Natural killer cell (primary cell): Measurements from ENCODE around the gene FNDC10. TPM values are rescaled to one million over a fixed set of nuclear protein-coding genes. Genes with fewer than 3 reads are reported as not detected.

Experiments
- ATAC-seq, 3 donors: fragments of 150-1000 bp in 2 of 3; fragments of 200-7000 bp in 1 of 3; cut with Tn5 transposase; 1 replicate in 1 of 3; 2 replicates in 2 of 3; pipeline ENCODE4 v1.10.0; 2021; ENCODE audit warnings: mild to moderate bottlenecking in 2 of 3, moderate library complexity in 2 of 3
- DNase-seq, 2 donors: peaks; one replicate each; pipeline versions ENCODE4 v3.0.0 to v3.0.0-alpha.2; 2013 to 2021; ENCODE audit warnings: mixed read lengths in 1 of 2
- H3K27ac ChIP-seq: one replicate; pipeline ENCODE4 v1.5.1; 2013; ENCODE audit warnings: mild to moderate bottlenecking, low read length
- H3K27me3 ChIP-seq: one replicate; pipeline ENCODE4 v1.6.1; 2013; ENCODE audit warnings: low read length; ENCODE audit not compliant: control insufficient read depth, insufficient read depth
- H3K36me3 ChIP-seq: one replicate; pipeline ENCODE4 v1.6.1; 2013; ENCODE audit warnings: low read length; ENCODE audit not compliant: control insufficient read depth, insufficient read depth
- H3K4me1 ChIP-seq: one replicate; pipeline ENCODE4 v1.6.1; 2013; ENCODE audit warnings: low read length; ENCODE audit not compliant: control insufficient read depth, insufficient read depth
- H3K4me3 ChIP-seq: one replicate; pipeline ENCODE4 v1.5.1; 2013; ENCODE audit warnings: low read length
- H3K9me3 ChIP-seq: one replicate; pipeline ENCODE4 v1.6.1; 2013; ENCODE audit warnings: low read length; ENCODE audit not compliant: control insufficient read depth, insufficient read depth
- H3K27ac Mint-ChIP-seq, 2 donors: one replicate each; pipeline ENCODE4 v1.8.0; 2022; ENCODE audit warnings: mild to moderate bottlenecking in 2 of 2, mixed read lengths in 2 of 2, moderate library complexity in 1 of 2
- H3K27me3 Mint-ChIP-seq, 2 donors: one replicate each; pipeline ENCODE4 v1.8.0; 2022; ENCODE audit warnings: low read depth in 2 of 2, mixed read lengths in 2 of 2
- H3K36me3 Mint-ChIP-seq: one replicate; pipeline ENCODE4 v1.8.0; 2022; ENCODE audit warnings: mixed read lengths
- H3K4me1 Mint-ChIP-seq, 2 donors: one replicate each; pipeline ENCODE4 v1.8.0; 2022; ENCODE audit warnings: mixed read lengths in 2 of 2
- H3K4me3 Mint-ChIP-seq: one replicate; pipeline ENCODE4 v1.8.0; 2022; ENCODE audit warnings: mild to moderate bottlenecking, moderate library complexity, mixed read lengths
- H3K9me3 Mint-ChIP-seq, 2 donors: one replicate each; pipeline ENCODE4 v1.8.0; 2022; ENCODE audit warnings: mixed read lengths in 2 of 2
- CTCF ChIP-seq: fragments of 200-600 bp; IDR thresholded peaks from one replicate; pipeline ENCODE4 v1.8.0; 2022; ENCODE audit warnings: antibody characterized with exemption
- WGBS: methylation state at CpG from one replicate; pipeline ENCODE4 v1.1.7; 2013; ENCODE audit warnings: missing lambda C conversion rate; ENCODE audit not compliant: insufficient coverage; 5-methylcytosine and 5-hydroxymethylcytosine counted together
- intact Hi-C: fragments of 100-400 bp; cut with micrococcal nuclease; formaldehyde crosslinking; loops from one replicate; pipeline ENCODE4 v1.14.2; 2022
- total RNA-seq, 4 donors: library from RNA; stranded (reverse); fragments of 120-200 nt in 1 of 4; gene quantifications; one replicate each; pipeline versions ENCODE4 v1.2.3 to v1.2.4, GENCODE V29; 2013 to 2022

FNDC10 gene
- total RNA-seq, 3 donors from 2014 or later (not counting 1 experiment from before 2014, with no cell fraction given) = 2.8 to 3.2 (median 3.0) TPM

DNA sequence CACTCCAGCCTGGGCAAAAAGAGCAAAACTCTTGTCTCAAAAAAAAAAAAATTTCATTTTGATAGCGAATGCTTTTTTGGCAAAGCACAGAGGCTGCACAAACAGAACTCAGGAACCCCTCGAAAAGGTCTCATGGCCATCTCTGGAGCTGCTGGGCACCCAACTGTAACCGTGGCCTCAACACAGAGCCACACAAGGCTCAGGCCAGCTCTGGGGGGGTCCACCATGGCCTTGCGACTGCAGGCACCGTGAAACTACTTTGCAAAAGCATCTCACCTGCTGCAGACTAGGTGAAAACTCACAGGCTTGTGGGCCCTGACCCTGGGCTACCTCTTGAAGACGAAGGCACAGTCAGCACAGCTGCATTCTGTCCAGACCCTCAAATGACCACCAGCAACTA lies 43.4 kb downstream of the FNDC10 start:
- no peaks in the 10 kb centered on the region for H3K27me3 Mint-ChIP-seq
- ATAC-seq (no peak), DNase-seq (no peak)
- intact Hi-C loops = no loop called here
- whole genome bisulfite sequencing = 98% methylated on average over 6 of the region's 6 CpGs
- Histone ChIP-seq H3K27me3 (no peaks in the 10 kb centered on the region), H3K4me1 (peaks cover 6% of the 10 kb centered on the region), H3K27ac (no peak overlapping the region), H3K4me3 (no peak overlapping the region), H3K36me3 (peaks cover 10% of the 10 kb centered on the region), H3K9me3 (no peaks in the 10 kb centered on the region)
- H3K4me1 Mint-ChIP-seq = peaks cover 5 to 14% of the 10 kb centered on the region in 2 donors
- no peak for TF ChIP-seq CTCF
- H3K27ac Mint-ChIP-seq = no peak overlapping the region
- H3K9me3 Mint-ChIP-seq = no peaks in the 10 kb centered on the region
- H3K4me3 Mint-ChIP-seq = no peak overlapping the region
- no peaks in the 10 kb centered on the region for H3K36me3 Mint-ChIP-seq

DNA sequence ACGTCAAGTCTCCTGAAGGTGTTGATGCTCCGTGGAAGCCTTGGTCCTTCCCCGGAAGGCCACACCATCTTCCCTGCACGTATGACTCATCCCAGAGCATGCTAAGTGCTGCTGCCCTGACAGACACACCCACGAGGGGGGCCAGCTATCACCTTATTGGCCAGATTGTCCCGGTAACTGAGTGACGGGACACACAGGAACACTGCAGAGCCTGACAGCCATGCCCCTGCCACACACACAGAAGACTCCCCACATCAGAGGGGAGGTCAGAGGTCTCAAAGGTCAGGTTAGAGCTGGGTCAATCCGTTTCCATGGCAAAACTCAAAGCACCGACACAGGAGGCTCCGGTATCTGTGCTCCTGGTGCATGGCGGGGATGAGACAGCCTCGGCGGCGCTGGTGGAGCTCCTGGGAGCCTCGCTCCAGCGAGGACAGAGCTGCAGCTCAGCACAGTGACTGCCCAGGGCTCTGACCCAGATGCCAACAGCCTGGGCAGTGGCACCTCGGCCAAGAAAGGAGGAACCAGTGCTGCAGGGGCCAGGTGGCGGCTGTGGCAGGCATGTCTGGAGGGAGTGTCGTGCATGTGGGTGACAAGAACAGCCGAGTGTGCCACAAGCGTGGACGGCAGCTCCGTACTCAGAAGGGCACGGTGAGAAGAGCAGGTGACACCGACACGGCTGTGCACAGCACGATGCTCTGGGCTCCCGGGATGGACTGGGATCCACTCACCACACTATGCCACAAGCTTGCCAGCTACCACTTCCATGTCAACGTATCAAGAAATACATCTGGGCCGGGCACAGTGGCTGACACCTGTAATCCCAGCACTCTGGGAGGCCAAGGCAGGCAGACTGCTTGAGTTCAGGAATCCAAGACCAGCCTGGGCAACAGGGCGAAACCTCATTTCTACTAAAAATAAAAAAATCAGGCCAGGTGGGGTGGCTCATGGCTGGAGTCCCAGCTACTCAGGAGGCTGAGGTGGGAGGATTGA lies 44.7 kb downstream of the FNDC10 start:
- WGBS = 95% methylated on average over 30 of the region's 31 CpGs
- TF ChIP-seq CTCF = no peak
- H3K36me3 Mint-ChIP-seq = no peaks in the 10 kb centered on the region
- peak overlapping the region; percentile 56 to 79 for H3K27ac Mint-ChIP-seq
- Histone ChIP-seq H3K9me3 (no peaks in the 10 kb centered on the region), H3K27ac (no peak overlapping the region), H3K27me3 (no peaks in the 10 kb centered on the region), H3K4me1 (peaks cover 6% of the 10 kb centered on the region), H3K36me3 (peaks cover 4% of the 10 kb centered on the region), H3K4me3 (no peak overlapping the region)
- DNase-seq (no peak), ATAC-seq (no peak)
- H3K4me1 Mint-ChIP-seq = peaks cover 5 to 14% of the 10 kb centered on the region in 2 donors
- H3K4me3 Mint-ChIP-seq = no peak overlapping the region
- no peaks in the 10 kb centered on the region for H3K27me3 Mint-ChIP-seq
- H3K9me3 Mint-ChIP-seq = no peaks in the 10 kb centered on the region
- intact Hi-C loops = no loop called here

DNA sequence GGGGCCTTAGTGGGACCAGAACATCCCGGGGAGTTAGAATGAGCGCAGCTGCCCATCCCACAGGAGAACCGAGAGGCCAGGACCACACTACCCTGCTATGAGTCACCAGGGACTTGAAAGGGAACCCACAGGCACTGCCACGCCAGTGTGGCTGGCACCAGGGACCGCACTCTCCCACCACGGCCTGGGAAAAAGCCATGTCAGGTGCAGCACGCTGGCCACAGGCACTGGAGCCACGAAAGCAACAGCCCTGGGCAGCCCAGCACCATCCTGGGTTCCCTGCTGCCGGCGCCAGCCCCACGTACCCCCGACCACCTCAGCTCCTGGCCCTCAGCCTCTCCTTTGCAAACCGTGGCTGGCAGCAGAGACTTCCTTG lies 45.4 kb downstream of the FNDC10 start:
- Mint-ChIP-seq H3K9me3 (no peaks in the 10 kb centered on the region), H3K27ac (peak overlapping the region in 1 of 2 donors; percentile 79), H3K4me3 (no peak overlapping the region), H3K4me1 (peaks cover 5 to 14% of the 10 kb centered on the region in 2 donors), H3K36me3 (no peaks in the 10 kb centered on the region), H3K27me3 (no peaks in the 10 kb centered on the region)
- 84% methylated on average over 13 of the region's 13 CpGs for WGBS
- H3K4me1 ChIP-seq = peaks cover 6% of the 10 kb centered on the region
- H3K9me3 ChIP-seq = no peaks in the 10 kb centered on the region
- intact Hi-C loops = no loop called here
- no peak overlapping the region for H3K4me3 ChIP-seq
- no peak for DNase-seq
- no peaks in the 10 kb centered on the region for H3K36me3 ChIP-seq
- no peak for TF ChIP-seq CTCF
- no peaks in the 10 kb centered on the region for H3K27me3 ChIP-seq
- ATAC-seq = no peak
- H3K27ac ChIP-seq = no peak overlapping the region
